IMR-90 (cell line): ENCODE results near the gene CYP2B6.

Experiments used
- CEBPB ChIP-seq: IDR thresholded peaks from 2 replicates; pipeline ENCODE4 v1.6.1; 2012; ENCODE audit warnings: low read depth, low read length, improper control_type of control experiment
- MAFK ChIP-seq: IDR thresholded peaks from 2 replicates; pipeline ENCODE4 v1.6.1; 2012; ENCODE audit warnings: low read depth, low read length, improper control_type of control experiment
- MAZ ChIP-seq: IDR thresholded peaks from 2 replicates; pipeline ENCODE4 v1.6.1; 2012; ENCODE audit warnings: low read depth, mild to moderate bottlenecking, low read length, improper control_type of control experiment, moderate library complexity, borderline replicate concordance
- NFE2L2 ChIP-seq: fragments of 150-350 bp; IDR thresholded peaks from 2 replicates; pipeline ENCODE4 v1.6.1; 2016; ENCODE audit warnings: low read depth, mild to moderate bottlenecking, low read length
- POLR2A ChIP-seq: IDR thresholded peaks from 2 replicates; pipeline ENCODE4 v1.6.1; 2012; ENCODE audit warnings: mild to moderate bottlenecking, low read depth, low read length
- TF ChIP-seq, protein P1 (sequence below): conservative IDR thresholded peaks from 2 replicates; pipeline ENCODE4 v1.5.1; 2012; ENCODE audit warnings: mild to moderate bottlenecking, low read depth, low read length, improper control_type of control experiment

DNA sequence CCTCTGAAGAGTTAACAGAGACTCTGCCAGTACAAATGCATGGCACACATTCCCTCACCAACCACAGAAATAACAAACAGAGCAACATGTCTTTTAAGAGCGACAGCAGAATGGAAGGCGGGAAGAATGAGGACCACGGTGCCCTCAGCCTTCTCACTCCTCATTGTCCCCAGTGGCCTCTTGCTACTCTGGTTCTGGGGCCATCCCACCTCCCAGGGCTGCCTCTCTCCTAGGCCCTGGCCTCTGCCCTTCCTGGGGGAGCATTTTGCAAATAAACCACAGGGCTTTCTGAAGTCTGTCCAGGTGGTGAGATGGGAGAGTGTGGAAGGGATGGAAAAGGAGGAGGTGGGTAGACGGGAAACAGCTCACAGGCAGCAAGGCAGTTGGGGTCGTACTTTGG, 28.3 kb downstream of the CYP2B6 start:
- TF ChIP-seq, protein P1, sequence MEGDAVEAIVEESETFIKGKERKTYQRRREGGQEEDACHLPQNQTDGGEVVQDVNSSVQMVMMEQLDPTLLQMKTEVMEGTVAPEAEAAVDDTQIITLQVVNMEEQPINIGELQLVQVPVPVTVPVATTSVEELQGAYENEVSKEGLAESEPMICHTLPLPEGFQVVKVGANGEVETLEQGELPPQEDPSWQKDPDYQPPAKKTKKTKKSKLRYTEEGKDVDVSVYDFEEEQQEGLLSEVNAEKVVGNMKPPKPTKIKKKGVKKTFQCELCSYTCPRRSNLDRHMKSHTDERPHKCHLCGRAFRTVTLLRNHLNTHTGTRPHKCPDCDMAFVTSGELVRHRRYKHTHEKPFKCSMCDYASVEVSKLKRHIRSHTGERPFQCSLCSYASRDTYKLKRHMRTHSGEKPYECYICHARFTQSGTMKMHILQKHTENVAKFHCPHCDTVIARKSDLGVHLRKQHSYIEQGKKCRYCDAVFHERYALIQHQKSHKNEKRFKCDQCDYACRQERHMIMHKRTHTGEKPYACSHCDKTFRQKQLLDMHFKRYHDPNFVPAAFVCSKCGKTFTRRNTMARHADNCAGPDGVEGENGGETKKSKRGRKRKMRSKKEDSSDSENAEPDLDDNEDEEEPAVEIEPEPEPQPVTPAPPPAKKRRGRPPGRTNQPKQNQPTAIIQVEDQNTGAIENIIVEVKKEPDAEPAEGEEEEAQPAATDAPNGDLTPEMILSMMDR, result no peak
- no peak for TF ChIP-seq POLR2A
- no peak for TF ChIP-seq MAZ
- no peak for TF ChIP-seq CEBPB
- no peak for TF ChIP-seq MAFK
- TF ChIP-seq NFE2L2, result no peak
